HG02852 (cell line): ENCODE data around the gene VPS26A.

Experiments used
- ATAC-seq: cut with Tn5 transposase; IDR thresholded peaks from one replicate; pipeline ENCODE4 v1.9.1; 2021; ENCODE audit warnings: mild to moderate bottlenecking, moderate library complexity; ENCODE audit not compliant: unreplicated experiment

The VPS26A gene

GRCh38 chr10:69217119-69217754 lies 93.3 kb downstream of the VPS26A start:
- ATAC-seq, result no peak

GRCh38 chr10:69218831-69219230 lies 94.9 kb downstream of the VPS26A start:
- ATAC-seq, result no peak

- ATAC-seq, result no peak
Measured at GRCh38 chr10:69220041-69220451, 96.1 kb downstream of the VPS26A start, which contains the start of gene HKDC1. TSS of gene HKDC1 (plus strand) at chr10:69220332. CDS start at chr10:69220436, 104 bp downstream.

GRCh38 chr10:69220507-69220906 lies 96.5 kb downstream of the VPS26A start:
- no peak for ATAC-seq
